Stimulated activated CD4-positive, alpha-beta T cell treated with anti-CD3 and anti-CD28 coated beads, Interleukin-4, amount 100 ng/mL, for 1 hour (primary cell): ENCODE measurements around the gene DAPK1.

Source experiments
- DNase-seq: peaks from one replicate; pipeline ENCODE4 v3.0.0-alpha.2; 2020

The DAPK1 gene

DNA sequence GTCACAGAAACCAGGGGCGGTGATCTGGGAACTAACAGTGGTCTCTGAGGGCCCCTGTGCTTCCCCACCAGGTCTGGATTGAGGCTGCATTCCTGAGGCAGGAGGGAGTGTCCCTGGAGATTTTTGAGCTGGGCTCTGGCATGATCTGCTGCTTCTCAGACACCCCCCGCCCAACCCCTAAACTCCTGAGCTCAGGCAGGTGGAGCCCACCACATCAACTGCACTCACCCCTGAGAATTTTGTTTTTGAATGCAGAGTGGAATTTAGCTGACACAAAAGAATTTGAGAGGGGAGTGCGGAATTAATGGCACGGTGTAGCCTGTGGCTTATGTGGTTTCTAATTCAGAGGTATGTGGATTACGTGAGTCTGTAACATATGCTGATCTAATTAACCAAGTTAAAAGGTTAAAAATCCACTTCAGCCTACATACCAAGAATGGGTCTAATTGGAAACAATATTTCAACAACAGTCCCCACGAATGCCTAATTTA is 204.3 kb downstream of the DAPK1 start:
- no peak for DNase-seq

DNA sequence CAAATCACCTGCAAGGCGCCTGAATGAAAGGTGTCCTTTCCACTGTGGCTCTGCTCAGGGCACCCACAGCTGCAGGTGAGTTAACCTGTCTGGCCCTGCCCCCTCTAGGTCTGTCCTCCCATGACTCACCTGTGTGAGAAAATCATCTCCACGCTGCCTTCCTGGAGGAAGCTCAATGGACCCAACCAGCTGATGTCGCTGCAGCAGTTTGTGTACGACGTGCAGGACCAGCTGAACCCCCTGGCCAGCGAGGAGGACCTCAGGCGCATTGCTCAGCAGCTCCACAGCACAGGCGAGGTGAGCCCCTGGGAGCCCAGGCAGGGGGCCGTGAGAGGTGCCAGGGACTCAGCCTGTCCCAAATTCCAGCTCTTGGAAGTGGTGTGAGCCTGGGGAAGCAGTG is 205.3 kb downstream of the DAPK1 start:
- DNase-seq, result no peak

DNA sequence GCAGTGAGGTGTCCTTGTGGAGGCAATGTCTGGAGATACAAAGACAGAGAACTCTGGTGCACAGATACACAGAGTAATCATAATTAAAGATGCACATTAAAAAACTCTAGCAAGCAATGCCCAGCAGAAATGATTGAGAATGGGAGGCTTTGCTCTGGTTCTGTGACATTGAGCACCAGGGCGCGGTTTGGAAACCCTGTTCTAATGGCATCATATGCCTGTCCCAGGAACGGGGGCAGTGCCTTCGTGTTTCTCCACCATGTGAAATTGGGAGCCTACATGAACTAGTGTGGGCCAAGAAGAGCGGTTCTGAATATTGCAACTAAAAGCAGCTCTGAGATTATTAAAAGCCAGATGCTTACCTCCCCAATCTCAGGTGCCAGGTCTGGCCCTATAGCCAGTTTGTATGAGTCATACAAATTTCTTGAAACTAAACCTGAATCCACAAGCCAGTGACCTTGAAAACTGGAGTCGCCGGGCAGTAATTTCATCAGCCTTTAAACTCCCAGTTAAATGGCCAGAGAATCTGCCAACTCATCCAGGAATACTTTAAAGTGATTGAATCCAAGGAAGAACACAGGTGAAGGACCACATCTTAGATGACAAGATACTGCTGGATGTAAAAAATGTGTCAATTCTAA is 206.1 kb downstream of the DAPK1 start:
- DNase-seq, result no peak

DNA sequence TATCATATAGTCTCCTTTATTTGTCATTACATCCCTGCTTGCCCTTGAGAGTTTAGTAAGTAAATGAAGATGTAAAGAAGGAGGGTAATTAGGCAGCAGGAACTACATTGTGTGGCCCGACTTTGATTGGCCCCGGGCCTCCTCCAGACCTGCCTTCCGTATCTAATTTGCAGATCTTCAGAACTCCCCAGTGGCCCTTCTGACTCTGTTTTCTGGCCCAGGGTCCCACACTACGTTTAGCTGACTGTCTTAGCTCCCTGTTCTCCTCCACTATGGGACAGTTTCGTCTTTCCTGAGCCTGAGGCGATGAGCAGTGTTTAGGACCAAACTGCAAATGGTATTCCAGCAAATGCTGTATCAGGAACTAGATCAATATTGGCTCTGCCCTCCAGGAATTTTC is 206.7 kb downstream of the DAPK1 start:
- no peak for DNase-seq

DNA sequence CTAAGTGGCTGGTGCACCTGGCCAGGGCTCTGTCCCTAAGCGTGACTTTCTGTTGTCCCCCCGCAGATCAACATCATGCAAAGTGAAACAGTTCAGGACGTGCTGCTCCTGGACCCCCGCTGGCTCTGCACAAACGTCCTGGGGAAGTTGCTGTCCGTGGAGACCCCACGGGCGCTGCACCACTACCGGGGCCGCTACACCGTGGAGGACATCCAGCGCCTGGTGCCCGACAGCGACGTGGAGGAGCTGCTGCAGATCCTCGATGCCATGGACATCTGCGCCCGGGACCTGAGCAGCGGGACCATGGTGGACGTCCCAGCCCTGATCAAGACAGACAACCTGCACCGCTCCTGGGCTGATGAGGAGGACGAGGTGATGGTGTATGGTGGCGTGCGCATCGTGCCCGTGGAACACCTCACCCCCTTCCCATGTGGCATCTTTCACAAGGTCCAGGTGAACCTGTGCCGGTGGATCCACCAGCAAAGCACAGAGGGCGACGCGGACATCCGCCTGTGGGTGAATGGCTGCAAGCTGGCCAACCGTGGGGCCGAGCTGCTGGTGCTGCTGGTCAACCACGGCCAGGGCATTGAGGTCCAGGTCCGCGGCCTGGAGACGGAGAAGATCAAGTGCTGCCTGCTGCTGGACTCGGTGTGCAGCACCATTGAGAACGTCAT is 208.5 kb downstream of the DAPK1 start:
- no peak for DNase-seq

DNA sequence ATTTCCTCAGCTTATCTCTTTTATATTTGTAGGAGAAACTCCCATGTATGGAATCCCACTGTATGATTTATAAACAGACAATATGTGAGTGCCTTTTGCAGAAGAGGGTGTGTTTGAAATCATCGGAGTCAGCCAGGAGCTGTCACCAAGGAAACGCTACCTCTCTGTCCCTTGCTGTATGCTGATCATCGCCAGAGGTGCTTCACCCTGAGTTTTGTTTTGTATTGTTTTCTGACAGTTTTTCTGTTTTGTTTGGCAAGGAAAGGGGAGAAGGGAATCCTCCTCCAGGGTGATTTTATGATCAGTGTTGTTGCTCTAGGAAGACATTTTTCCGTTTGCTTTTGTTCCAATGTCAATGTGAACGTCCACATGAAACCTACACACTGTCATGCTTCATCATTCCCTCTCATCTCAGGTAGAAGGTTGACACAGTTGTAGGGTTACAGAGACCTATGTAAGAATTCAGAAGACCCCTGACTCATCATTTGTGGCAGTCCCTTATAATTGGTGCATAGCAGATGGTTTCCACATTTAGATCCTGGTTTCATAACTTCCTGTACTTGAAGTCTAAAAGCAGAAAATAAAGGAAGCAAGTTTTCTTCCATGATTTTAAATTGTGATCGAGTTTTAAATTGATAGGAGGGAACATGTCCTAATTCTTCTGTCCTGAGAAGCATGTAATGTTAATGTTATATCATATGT is 210.3 kb downstream of the DAPK1 start:
- DNase-seq, result no peak

DNA sequence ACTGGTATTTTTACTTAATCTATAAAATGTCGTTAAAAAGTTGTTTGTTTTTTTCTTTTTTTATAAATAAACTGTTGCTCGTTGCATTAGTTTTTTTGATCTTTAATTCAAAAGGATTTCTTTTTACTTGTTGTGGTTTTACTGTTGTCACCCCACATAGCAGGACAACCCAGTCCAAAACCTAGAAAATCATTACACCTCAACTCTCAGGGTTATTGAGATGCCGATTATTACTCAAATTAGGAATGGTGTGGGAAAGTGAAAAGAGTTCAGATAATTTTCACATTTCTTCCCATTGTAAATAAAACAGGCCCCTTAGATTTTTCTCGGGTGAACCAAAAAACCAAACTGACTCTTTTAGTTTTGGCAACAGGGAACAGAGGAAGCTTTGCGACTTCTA is 210.9 kb downstream of the DAPK1 start:
- DNase-seq, result no peak

DNA sequence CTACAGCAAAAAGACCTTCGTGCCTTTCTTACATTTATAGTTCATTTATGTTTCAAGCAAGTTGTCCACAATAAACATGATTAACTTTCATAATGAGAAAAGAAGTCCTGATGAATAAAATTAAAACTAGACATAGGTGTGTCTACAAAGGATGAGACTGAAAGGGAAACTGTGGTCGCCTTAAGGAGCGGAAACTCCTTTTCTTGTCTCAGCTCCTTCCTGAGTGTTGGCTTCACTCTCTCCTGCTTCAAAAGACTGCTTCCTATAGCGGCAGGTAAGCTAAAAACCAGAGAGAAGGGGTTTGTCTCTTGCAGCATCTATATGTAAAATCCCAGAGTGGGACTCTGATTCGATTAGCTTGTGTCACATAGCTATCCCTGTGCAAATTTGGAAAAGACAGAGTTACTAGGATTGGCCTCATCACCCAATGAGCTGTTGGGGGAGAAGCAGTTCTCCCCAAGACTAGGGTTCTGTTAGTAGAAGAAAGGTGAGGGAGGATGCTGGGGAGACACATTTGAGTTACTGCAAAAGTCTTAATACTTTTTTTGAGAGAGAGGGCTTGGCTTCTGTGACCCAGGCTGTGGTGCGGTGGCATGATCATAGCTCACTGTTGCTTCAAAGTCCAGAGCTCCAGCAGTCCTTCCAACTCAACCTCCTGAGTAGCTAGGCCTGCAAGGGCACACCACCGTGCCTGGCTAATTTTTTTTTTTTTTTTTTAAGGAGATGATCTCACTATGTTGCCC is 211.5 kb downstream of the DAPK1 start:
- DNase-seq, result no peak

DNA sequence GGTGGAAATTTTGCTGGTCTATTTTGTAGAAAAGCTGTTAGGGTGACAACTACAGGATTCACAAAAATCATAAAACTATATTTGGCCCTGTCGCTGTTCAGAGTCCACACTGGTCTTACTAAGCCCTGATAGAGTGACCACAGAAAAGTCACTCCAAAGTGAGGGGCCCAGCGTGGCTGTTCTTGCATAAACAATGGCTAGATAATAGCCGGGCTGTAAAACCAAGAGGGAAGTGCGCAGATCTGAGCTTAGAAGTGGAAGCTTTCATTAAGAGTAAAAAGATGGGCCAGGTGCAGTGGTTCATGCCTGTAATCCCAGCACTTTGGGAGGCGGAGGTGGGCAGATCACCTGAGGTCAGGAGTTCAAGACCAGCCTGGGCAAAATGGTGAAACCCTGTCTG is 212.8 kb downstream of the DAPK1 start:
- DNase-seq, result no peak

DNA sequence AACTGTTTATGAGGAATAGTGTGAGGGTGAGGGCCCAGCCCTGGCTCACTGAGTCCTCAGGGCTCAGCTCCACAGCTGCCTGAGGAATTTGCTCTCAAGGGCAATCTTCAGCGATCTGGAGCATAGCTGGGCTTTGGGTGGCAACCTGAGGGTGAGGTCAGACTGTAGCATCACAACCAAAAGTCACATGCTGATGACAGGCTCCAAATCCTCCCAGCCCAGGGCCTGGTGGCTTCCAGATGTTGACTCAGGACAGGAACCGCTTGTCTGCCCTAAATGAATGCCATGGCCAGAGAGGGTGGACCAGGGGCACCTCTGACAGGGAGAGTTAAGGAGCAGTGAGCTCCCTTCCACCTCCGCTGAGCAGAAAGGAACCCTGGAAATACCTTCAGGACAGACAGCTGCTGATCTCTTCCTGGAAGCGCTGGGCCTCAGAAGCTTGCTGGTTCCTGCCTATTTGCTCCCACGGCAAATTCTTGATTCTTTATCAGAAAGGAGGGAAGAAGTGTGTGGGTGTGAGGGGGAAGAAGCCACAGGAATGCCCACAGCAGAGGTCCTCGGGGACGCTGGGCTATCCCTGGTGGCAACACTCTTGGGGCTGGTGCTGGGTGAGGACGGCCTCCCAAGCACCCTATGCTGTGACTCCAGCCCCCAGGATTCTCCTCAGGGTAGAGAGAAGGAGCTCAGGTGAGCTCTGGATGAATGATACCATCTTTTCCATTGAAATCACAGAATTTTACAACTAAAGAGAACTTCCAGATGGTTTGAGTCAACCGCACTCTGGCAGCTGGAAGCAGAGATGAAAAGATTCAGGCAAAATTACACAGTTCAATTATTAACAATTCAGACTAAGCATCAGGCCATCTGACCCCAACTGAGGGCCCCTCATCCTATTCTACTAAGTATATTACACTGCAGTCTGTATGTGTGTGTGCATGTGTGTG is 214.5 kb downstream of the DAPK1 start:
- no peak for DNase-seq

DNA sequence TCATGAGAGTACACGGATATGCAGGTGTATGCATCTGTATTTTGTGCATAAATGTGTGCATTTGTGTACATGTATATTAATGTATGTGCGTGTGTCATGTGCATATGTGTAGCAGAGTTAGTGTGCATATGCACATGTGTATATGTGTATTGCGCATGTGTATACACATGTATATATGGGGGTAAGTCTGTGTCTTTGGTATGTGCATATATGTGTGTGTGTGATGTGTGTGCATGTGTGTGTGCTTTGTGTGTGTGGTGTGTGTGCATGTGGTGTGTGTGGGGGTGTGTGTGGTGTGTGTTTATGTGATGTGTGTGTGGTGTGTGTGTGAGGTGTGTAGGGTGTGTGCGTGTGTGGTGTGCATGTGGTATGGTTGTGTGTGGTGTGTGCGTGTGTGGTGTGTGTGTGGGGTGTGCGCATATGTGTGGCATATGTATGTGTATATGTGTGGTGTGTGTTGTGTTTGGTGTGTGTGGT is 215.2 kb downstream of the DAPK1 start:
- DNase-seq, result no peak

DNA sequence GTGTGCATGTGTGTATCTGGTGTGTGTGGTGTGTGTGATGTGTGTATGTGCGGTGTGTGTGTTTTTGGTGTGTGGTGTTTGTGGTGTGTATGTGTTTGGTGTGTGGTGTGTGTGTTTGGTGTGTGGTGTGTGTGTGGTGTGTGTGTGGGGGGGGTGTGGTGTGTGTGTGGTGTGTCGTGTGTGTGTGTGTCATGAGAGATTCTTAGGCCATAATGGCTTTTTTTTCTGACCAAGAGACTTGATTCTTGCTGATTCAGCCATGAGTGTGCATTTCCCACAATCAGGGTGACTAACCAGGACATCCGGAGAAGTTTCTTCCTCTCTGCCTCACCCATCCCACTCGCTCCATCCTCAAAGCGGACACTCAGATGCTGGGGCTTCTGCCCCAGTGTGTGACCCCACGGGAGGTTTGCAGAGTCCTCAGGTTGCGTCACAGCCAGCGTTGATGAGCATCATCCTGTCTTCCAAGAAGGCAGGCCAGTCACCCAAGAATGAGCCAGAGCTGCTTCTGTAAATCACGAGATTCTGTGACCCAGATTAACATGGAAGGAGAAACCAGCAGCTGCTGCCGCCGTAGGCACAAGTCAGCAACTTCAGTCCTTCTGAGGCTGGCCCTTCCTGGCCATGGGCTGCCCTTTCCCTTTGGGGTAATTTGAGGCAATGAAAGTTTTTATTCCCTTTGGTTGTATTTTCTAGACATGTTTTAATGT is 215.8 kb downstream of the DAPK1 start:
- peak; percentile 47 for DNase-seq

DNA sequence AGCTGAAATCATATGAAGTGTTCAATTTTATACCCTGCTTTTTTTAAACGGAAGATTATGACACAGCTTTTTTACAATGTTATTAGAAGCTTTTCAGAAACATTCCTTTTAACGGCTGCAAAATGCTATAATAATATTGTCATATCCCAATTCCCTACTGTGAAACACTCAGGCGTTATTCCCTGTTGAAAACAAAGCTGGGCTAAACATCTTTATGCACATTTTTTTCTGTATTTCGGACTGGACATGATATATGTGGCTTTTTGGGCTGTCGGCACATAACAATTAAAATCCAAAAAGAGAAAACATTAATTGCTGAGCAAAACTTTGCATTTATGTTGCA is 216.3 kb downstream of the DAPK1 start:
- DNase-seq, result no peak

DNA sequence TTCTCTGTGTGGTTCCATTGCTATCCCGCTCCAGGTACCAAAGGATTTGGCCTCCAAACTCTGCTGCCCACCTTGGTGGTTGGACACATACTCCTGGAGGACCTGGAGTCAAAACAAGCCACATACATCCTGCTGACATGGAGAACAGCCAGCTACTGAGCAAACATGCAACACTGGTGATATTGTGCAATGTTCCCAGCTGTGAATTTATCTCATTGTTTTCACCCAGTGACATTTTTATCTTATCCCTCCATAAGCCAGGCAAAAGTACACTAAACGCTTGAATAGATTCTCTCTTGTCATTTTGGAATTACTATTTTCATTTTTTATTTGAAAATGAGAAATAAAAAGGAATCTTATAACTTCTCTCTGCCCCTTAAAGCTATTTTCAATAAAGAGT is 217.2 kb downstream of the DAPK1 start:
- no peak for DNase-seq

DNA sequence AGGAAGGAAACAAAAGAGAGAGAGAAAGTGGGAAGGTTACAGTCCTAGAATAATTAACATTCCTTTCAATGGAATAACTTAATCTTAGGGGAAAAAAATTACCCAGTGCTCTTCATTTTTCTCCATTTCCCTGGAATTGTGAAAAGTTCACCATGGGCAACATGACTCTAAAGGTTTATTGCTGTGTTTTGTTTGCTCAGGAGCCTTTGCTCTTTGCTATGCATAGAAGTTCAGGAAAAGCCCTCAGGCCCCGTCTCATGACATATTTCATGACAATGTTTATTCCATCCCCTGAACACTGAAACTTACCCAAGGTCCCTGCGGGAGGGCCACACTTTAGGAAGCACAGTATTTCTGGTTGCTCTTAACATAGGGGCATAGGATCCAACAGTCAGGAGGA is 218.5 kb downstream of the DAPK1 start:
- no peak for DNase-seq

DNA sequence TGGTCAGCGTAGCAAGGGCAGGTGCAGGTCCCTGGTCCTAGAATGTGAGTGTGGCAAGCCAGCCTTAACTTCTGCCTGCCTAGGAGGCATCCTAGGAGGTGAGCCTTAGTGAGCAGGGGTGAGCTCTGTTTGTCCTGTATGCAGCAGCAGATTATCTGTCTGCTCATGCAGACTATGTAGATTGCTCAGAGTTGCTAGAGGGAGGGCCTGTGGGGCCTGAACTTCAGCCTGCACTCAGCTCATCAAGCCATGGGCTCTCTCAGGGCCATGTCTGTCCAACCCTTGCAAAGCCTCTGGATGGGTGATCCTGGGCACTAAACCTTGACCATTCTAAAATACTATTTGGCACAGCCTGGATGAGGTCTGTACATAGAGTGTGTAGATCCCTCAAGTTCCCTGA is 219.8 kb downstream of the DAPK1 start:
- no peak for DNase-seq

DNA sequence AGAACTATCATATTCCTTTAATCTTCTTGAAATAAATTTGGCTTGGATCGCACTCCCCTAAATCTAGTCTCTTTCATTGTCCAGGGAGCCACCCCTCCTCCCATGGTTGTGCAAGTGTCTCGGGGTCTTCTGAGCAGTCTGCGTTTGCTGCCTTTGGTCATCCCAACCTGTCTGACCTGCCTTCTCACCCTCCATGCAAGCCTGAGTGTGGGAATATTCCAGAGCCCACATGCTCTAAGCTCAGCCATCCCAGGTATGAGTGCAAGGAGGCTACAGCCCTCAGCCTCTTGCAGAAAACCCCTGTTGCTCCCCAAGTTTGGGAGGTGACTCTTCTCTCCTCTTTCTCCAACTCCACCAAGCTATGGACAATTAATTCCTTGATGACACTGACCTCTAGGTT is 220.6 kb downstream of the DAPK1 start:
- DNase-seq, result no peak

DNA sequence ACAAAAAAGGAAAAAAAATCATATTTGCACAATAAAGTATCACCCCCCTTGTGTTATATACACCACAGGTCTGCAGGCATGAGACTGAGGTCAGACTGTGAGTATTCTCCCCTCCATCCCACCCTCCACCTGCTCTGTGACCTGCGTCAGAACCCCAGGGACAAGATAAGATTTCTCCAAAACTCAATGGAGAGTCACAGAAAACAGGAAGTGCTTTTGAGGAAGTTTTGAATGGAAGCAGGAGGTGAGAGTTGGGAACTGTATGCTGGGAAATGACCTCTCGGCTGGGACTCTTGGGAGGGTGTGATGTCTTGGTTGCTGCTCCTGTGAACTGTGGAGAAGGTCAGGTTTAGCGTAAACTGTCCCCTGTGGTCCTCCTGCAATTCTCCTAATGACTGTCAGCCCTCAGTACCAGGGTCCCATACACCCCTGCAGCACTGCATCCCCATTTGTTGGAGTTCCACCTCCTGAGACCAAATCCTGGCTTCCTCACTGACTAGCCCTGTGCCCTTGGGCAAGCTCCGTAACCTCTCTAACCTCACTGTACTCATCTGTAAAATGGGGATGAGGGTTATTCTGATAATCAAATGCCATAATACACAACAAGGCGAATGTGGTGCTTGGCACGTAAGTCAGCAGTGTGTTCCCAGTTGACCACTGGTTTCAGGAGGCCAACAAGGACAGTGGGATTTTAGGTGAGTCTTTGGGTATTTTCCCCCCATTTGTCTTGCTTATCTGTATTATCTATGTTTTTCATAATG is 221.4 kb downstream of the DAPK1 start:
- DNase-seq, result no peak

DNA sequence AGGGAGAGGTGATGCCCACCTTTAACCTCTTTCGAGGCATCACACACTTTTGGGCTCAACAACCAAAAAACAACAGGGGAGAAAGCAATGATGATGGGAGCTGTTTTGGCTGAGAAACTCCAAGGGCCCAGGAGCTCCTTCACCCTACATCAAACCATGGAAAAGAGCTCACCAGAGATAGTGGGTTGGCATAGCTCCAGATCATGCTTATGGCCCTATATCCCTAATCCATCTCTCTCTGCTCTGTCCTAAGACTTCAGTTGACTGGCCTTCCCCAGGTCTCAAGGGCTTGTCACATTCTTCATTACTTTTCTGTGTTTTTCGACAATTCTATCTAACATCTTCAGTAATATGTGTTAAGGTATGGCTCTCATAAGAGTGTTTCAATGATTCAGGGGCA is 222.5 kb downstream of the DAPK1 start:
- no peak for DNase-seq

DNA sequence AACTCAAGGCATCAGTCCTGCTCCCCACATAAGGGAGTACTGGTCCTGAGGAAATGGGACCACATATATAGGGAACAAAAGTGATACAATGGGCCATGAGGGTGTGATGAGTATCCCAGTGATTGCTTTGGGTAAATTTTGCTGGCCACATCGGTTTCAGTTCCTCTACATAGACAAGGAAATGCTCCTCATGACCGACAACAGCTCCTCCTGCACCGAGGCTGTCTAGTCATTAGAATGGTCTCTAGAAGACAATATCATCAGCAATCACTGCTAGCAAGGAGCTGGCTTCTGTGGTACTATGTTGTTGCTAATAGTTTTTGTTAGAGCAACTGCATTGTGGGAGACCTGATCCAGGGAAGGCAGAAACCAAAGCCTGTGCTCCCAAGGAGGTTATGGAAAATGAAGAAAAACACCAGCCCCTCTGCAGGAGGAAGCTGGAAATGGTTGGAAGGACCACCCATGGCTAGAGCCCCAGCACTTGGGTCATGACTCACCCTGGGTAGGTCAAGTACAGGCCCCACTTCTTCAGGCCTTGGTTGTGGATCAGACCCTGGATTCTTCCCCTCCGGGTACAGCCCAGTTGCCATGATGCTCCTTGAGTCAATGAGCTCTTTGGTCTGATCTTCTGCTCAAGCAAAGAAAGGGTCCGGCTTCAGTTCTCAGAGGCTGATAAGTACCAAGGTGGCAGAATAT is 224.9 kb downstream of the DAPK1 start:
- DNase-seq, result no peak
